Smooth muscle cell of the umbilical artery (primary cell): Measurements from ENCODE around the gene PCP4. TPM values are rescaled to one million over a fixed set of nuclear protein-coding genes. Genes with fewer than 3 reads are reported as not detected.

Source experiments
- total RNA-seq: library from RNA; depleted of rRNA; stranded (reverse); fragments of >200 nt; gene quantifications from 2 replicates; pipeline ENCODE4 v1.2.3, GENCODE V29; 2014

Gene PCP4
- total RNA-seq, result not detected in 2 replicates

GRCh38 chr21:39867198-39867650 lies at the start of gene PCP4:
PCP4 (plus strand) TSS chr21:39867438; CDS start chr21:39867502, 64 bp downstream.

Other genes with a start within 250 kb of the PCP4 start
- 0.59 TPM in 1 of 2 replicates, not detected in the other for gene IGSF5, start 122.3 kb upstream of the PCP4 start, total RNA-seq